ENCODE data around the gene BANF2. TPM values are rescaled to one million over a fixed set of nuclear protein-coding genes. Genes with fewer than 3 reads are reported as not detected.

The BANF2 gene
- total RNA-seq, 1 donor from 2014 or later: not detected

DNA sequence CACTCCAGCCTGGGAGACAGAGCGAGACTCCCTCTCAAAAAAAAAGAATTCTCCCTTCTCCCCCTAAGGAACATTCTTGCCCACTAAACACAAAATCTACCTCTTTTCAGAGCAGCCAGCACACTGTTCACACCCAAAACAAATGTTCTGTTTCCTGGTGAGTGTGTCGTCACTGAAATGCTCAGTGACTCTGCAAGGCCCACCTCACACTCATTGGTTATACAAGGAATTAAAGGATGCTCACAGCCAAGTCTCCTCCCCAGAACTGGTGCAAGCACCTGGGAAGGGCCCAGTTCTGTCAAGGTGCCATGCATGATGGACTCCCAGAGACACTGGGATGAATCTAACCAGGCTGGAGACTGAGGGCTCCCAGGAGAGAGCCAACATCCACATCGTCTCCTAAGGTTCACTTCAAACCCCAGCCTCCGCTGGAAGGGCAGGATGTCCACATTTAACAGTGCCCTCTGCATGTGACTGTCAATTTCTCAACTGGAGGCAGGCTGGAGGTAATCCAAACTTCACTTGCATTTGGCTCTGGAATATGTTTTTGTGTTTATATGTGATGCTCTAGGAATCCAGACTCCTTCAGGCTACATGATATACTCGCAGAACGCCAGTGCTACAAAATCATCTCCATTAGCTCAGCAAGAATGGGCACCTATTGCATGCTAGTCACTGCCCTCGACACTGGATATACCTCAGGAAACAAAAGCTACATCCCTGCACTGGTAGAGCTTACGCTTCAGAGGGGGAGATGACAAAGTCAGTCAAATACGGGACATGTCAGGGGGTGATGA, 24.8 kb upstream of the BANF2 start:
- TF ChIP-seq POLR2A (IDR thresholded peaks at IDR 0.05): no peak
- TF ChIP-seq POLR2AphosphoS5 (IDR thresholded peaks at IDR 0.05; ENCODE audit: insufficient read depth in 1 of 2, low read depth in 1 of 2): no peak
- TF ChIP-seq, protein P1, sequence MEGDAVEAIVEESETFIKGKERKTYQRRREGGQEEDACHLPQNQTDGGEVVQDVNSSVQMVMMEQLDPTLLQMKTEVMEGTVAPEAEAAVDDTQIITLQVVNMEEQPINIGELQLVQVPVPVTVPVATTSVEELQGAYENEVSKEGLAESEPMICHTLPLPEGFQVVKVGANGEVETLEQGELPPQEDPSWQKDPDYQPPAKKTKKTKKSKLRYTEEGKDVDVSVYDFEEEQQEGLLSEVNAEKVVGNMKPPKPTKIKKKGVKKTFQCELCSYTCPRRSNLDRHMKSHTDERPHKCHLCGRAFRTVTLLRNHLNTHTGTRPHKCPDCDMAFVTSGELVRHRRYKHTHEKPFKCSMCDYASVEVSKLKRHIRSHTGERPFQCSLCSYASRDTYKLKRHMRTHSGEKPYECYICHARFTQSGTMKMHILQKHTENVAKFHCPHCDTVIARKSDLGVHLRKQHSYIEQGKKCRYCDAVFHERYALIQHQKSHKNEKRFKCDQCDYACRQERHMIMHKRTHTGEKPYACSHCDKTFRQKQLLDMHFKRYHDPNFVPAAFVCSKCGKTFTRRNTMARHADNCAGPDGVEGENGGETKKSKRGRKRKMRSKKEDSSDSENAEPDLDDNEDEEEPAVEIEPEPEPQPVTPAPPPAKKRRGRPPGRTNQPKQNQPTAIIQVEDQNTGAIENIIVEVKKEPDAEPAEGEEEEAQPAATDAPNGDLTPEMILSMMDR (IDR thresholded peaks at IDR 0.05): no peak
- intact Hi-C loops (cut with DNase I): no loop called here
- no peaks in the 10 kb centered on the region for H3K27me3 ChIP-seq
- H3K9me3 ChIP-seq: no peaks in the 10 kb centered on the region
- peaks cover 60% of the 10 kb centered on the region for H3K4me1 ChIP-seq
- no peak overlapping the region for H3K4me3 ChIP-seq
- H3K27ac ChIP-seq: peak overlapping the region; percentile 56
- no peak for DNase-seq (ENCODE audit: extremely low spot score in 2 of 2)
- H3K36me3 ChIP-seq: peaks cover 0 to 8% of the 10 kb centered on the region in 2 donors

DNA sequence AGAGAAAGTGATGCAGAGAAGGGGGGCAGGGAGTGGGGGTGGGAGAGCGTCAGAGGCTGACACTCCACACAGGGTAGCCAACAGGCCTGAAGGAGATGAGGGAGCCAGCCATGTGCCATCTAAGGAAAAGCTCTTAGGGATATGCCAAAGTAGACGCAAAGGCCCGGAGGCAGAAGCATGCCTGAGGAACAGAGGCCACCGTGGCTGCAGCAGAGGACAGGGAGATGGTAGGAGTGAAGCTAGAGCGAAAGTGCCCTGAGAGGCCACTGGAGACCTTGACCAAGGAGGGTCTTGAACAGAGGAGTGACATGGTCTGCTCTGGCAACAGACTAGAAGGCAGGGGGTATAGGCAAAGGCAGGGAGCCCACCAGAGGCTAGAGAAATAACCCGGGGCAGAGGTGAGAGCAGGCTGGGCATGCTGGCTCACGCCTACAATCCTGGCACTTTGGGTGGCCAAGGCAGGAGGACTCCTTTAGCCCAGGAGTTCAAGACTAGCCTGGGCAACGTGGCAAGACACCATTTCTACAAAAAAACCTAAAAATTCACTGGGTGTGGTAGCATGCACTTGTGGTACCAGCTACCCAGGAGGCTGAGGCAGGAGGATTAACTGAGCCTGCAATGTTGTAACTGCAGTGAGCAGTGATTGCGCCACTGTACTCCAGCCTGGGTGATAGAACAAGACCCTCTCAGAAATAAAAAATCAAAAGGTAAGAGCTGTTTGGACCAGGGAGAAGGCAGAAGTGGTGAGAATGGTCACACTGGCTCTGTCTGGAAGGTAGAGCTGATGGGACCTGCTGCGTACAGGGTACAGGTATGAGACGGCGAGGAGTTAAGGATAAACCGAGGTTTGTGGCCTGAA, 24.0 kb upstream of the BANF2 start:
- H3K27ac ChIP-seq: peak overlapping the region; percentile 56
- peaks cover 0 to 8% of the 10 kb centered on the region in 2 donors for H3K36me3 ChIP-seq
- no peak overlapping the region for H3K4me3 ChIP-seq
- no peaks in the 10 kb centered on the region for H3K9me3 ChIP-seq
- no peak for DNase-seq (ENCODE audit: extremely low spot score in 2 of 2)
- peaks cover 68% of the 10 kb centered on the region for H3K4me1 ChIP-seq
- intact Hi-C loops (cut with DNase I): no loop called here
- no peaks in the 10 kb centered on the region for H3K27me3 ChIP-seq
- TF ChIP-seq POLR2AphosphoS5 (IDR thresholded peaks at IDR 0.05; ENCODE audit: insufficient read depth in 1 of 2, low read depth in 1 of 2) (no peak), POLR2A (IDR thresholded peaks at IDR 0.05) (no peak)
- TF ChIP-seq, protein P1 (IDR thresholded peaks at IDR 0.05): no peak

DNA sequence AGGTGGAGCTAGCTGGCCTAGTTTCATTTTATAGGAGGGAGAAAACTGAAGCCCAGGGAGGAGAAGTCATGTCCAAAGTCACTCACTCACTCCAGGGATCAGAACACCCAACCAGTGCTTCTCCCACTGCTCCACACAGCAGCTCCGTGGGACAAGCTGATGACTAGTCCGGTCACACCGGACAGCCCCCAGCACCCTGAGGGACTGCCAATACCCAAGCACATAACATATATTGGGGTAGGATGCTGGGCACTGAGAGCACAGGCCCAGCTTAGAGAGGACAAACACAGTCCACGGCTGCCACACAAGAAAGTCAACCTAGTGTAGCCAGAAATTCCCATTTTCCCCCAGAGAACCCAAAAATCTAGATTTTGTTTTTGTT, 23.4 kb upstream of the BANF2 start:
- Histone ChIP-seq H3K27me3 (no peaks in the 10 kb centered on the region), H3K9me3 (no peaks in the 10 kb centered on the region), H3K36me3 (peaks cover 0 to 8% of the 10 kb centered on the region in 2 donors), H3K4me3 (no peak overlapping the region), H3K27ac (peak overlapping the region; percentile 56), H3K4me1 (peaks cover 69% of the 10 kb centered on the region)
- intact Hi-C loops (cut with DNase I): no loop called here
- DNase-seq (ENCODE audit: extremely low spot score in 2 of 2): no peak
- TF ChIP-seq POLR2A (IDR thresholded peaks at IDR 0.05) (no peak), POLR2AphosphoS5 (IDR thresholded peaks at IDR 0.05; ENCODE audit: insufficient read depth in 1 of 2, low read depth in 1 of 2) (no peak)
- TF ChIP-seq, protein P1 (IDR thresholded peaks at IDR 0.05): no peak

DNA sequence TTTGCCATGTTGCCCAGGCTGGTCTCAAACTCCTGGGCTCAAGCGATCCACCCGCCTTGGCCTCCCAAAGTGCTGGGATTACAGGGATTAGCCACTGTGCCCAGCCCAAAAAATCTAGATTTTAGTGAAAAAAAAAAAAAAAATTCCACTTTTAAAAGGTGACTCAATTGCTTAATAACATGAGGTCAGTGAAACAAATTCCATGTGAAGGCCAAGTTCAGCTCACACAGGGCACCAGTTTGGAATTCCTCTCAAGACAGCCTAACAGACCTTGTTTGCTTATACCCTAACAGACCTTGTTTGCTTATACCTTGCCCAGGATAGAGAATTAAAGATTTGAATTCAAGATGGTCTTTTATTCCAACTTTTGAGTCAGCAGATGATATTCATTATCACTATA, 22.8 kb upstream of the BANF2 start:
- H3K36me3 ChIP-seq: peaks cover 0 to 8% of the 10 kb centered on the region in 2 donors
- no peaks in the 10 kb centered on the region for H3K9me3 ChIP-seq
- intact Hi-C loops (cut with DNase I): no loop called here
- DNase-seq (ENCODE audit: extremely low spot score in 2 of 2): no peak
- no peaks in the 10 kb centered on the region for H3K27me3 ChIP-seq
- TF ChIP-seq, protein P1 (IDR thresholded peaks at IDR 0.05): no peak
- TF ChIP-seq POLR2A (IDR thresholded peaks at IDR 0.05) (no peak), POLR2AphosphoS5 (IDR thresholded peaks at IDR 0.05; ENCODE audit: insufficient read depth in 1 of 2, low read depth in 1 of 2) (no peak)
- H3K4me1 ChIP-seq: peaks cover 65% of the 10 kb centered on the region
- no peak overlapping the region for H3K4me3 ChIP-seq
- peak overlapping the region; percentile 56 for H3K27ac ChIP-seq

Measured in vagina (tissue), 2 donors.